Breast epithelium (tissue), 3 donors: ENCODE data around the gene NETO2.

ENCODE experiments used
- POLR2A ChIP-seq: fragments of 450-650 bp; IDR thresholded peaks from one replicate; pipeline ENCODE4 v1.6.1; 2016; ENCODE audit warnings: antibody characterized with exemption, mild to moderate bottlenecking, moderate library complexity
- POLR2AphosphoS5 ChIP-seq, 3 donors: sonication (generic); formaldehyde crosslinking; IDR thresholded peaks; one replicate each; pipeline ENCODE4 v1.6.1; 2017; ENCODE audit warnings: antibody characterized with exemption in 3 of 3
- TF ChIP-seq, protein P1 (sequence below), 3 donors: fragments of 450-650 bp; IDR thresholded peaks; one replicate each; pipeline ENCODE4 v1.5.1; 2016 to 2017; ENCODE audit warnings: antibody characterized with exemption in 3 of 3, mild to moderate bottlenecking in 3 of 3, moderate library complexity in 3 of 3

GRCh38 chr16:47049901-47050583 is 93.7 kb downstream of the NETO2 start:
- no peak for TF ChIP-seq POLR2A
- TF ChIP-seq, protein P1, sequence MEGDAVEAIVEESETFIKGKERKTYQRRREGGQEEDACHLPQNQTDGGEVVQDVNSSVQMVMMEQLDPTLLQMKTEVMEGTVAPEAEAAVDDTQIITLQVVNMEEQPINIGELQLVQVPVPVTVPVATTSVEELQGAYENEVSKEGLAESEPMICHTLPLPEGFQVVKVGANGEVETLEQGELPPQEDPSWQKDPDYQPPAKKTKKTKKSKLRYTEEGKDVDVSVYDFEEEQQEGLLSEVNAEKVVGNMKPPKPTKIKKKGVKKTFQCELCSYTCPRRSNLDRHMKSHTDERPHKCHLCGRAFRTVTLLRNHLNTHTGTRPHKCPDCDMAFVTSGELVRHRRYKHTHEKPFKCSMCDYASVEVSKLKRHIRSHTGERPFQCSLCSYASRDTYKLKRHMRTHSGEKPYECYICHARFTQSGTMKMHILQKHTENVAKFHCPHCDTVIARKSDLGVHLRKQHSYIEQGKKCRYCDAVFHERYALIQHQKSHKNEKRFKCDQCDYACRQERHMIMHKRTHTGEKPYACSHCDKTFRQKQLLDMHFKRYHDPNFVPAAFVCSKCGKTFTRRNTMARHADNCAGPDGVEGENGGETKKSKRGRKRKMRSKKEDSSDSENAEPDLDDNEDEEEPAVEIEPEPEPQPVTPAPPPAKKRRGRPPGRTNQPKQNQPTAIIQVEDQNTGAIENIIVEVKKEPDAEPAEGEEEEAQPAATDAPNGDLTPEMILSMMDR (IDR thresholded peaks at IDR 0.05), result no peak
- TF ChIP-seq POLR2AphosphoS5 (IDR thresholded peaks at IDR 0.05), result no peak
